Mucosa of stomach (tissue), 1 donor: ENCODE measurements around the gene FHIT.

Source experiments
- H3K27me3 ChIP-seq: one replicate; pipeline ENCODE4 v1.7.0; 2013; ENCODE audit warnings: mild to moderate bottlenecking, low read length; ENCODE audit not compliant: control insufficient read depth, insufficient read depth
- H3K36me3 ChIP-seq: one replicate; pipeline ENCODE4 v1.7.0; 2013; ENCODE audit warnings: low read length; ENCODE audit not compliant: control insufficient read depth, insufficient read depth
- H3K4me1 ChIP-seq: one replicate; pipeline ENCODE4 v1.7.0; 2013; ENCODE audit warnings: mild to moderate bottlenecking, low read length; ENCODE audit not compliant: control insufficient read depth, insufficient read depth
- H3K4me3 ChIP-seq: one replicate; pipeline ENCODE4 v1.7.0; 2013; ENCODE audit warnings: low read length
- H3K9ac ChIP-seq: one replicate; pipeline ENCODE4 v1.7.0; 2013; ENCODE audit warnings: mild to moderate bottlenecking, low read length, moderate library complexity
- H3K9me3 ChIP-seq: one replicate; pipeline ENCODE4 v1.7.0; 2013; ENCODE audit warnings: mild to moderate bottlenecking, low read length, moderate library complexity; ENCODE audit not compliant: control insufficient read depth
- donor health status: Pancreatic carcinoma.

FHIT gene

DNA sequence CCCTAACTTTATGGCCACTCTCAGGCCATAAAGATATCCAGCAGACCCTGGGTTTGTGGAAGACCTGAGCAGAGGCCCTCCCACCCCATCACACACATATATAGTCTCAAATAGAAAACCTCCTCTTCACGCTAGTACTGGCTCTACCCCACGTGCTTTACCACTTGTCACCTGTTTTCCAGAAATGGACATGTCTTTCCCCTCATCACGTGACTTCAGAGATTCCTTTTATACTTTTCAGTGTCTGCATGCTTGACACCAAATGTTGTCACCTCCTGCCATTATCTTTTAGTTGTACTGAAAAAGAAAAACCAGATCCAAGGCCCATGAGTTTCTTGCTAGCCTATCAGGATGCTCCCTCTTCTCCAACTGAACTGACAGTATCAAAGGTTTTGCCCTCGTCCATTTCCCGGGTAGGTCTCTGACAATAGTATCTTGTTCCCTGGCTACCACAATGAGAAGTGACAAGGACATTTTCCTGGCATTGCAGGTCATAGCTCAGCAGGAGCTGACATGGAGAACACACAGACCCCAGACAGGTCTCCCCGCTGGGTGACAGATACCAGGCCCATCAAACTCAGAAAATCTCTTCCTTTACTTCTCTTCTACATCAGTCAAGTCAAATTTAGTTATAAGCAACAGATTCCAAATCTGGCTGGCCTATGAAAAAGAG is 1551.5 kb downstream of the FHIT start:
- Histone ChIP-seq H3K9ac (no peak overlapping the region), H3K27me3 (no peaks in the 10 kb centered on the region), H3K9me3 (no peaks in the 10 kb centered on the region), H3K4me3 (no peak overlapping the region), H3K36me3 (no peaks in the 10 kb centered on the region), H3K4me1 (no peaks in the 10 kb centered on the region)
